GM10266 (cell line): Measurements from ENCODE around the gene APRT.

Source experiments
- DNase-seq: peaks from one replicate; pipeline ENCODE4 v3.0.0; 2012; ENCODE audit errors: extremely low spot score
- TF ChIP-seq, protein P1 (sequence below): IDR thresholded peaks from 2 replicates; pipeline ENCODE4 v1.5.1; 2012; ENCODE audit warnings: mild to moderate bottlenecking, low read depth; ENCODE audit not compliant: control insufficient read depth, insufficient read depth; ENCODE audit errors: missing control alignments

The APRT gene

DNA sequence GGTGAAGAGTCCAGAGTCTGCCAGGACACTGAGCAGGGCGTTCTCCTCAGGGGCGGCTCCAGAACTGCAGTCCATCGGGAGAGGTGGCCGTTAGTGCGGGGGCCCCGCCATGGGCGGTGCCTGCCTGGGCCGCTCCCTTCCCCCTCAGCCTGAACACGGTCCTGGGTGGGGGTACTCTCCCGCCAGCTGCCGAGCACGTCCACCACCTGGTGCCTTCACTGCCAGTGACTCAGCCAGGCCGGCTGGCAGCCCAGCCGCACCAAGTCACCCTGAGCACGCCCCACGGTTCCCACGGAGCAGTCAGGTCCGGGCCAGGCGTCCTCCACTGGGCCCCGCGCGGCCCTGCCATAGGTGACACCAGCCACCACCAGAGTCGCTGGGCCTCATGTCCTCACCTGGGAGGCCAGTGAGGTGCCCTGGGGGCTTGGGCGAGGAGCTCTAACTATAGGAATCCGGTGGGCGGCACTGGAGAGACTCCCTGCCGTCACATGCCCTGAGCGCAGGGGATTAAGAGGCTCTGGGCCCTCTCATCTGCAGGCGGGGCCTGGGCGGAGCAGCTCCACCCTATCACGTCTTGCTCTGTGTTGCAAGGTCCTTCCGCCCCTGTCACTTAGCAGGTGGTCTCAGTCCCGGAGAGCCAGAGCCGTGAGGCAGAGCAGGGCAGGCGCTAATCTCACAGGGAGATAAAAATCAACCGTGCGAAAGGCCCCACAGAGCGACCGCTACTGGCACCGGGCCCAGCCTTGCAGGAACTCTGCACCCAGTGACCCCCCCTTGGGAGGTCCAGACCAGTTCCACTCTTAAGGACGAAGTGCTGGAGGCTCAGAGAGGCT lies 41.1 kb downstream of the APRT start:
- no peak for DNase-seq
- TF ChIP-seq, protein P1, sequence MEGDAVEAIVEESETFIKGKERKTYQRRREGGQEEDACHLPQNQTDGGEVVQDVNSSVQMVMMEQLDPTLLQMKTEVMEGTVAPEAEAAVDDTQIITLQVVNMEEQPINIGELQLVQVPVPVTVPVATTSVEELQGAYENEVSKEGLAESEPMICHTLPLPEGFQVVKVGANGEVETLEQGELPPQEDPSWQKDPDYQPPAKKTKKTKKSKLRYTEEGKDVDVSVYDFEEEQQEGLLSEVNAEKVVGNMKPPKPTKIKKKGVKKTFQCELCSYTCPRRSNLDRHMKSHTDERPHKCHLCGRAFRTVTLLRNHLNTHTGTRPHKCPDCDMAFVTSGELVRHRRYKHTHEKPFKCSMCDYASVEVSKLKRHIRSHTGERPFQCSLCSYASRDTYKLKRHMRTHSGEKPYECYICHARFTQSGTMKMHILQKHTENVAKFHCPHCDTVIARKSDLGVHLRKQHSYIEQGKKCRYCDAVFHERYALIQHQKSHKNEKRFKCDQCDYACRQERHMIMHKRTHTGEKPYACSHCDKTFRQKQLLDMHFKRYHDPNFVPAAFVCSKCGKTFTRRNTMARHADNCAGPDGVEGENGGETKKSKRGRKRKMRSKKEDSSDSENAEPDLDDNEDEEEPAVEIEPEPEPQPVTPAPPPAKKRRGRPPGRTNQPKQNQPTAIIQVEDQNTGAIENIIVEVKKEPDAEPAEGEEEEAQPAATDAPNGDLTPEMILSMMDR: no peak

DNA sequence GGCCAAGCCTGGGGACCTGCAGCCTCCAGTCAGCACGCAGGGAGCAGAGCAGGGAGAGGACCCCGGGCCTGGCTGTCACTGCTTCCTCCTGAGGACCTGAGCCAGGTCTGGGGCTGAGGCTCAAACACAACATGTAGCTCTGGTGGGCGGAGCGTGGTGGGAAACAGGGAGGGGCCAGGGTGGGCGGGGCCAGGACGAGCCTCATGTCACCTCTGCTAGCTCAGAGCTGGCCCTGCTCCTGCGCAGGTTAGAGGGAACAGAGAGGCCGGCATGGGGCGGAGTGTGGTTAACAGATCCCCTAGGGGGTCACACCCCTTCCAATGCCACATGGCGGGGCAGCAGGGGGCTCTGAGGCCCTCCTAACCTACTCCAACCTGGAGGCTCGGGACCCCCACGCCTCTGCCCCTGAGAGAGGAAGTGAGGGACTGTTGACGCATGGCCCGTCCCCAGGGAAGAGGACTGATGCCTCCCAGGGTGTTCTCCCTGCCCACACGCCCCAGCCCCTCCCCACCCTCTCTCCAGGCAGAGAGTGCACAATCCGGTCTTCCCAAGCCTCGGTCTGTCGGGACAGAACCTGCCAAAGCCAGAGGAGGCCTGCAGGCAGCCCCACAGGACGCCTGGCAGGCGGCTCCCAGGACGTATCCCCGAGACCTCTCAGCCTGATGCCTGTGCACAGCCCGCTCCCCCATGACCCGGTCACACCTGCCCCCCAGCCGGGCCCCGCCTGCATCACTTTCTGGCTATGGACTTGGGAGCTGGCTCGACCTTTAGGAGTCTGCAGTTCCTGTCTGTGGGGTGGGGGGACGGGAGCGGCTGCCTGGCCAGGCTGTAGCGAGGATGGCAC lies 41.9 kb downstream of the APRT start:
- TF ChIP-seq, protein P1: no peak
- DNase-seq: peak; percentile 84

GRCh38 chr16:88768071-88768783 lies 43.5 kb downstream of the APRT start:
- TF ChIP-seq, protein P1: no peak
- no peak for DNase-seq

GRCh38 chr16:88767546-88768070 lies 44.1 kb downstream of the APRT start:
- TF ChIP-seq, protein P1: no peak
- no peak for DNase-seq

- DNase-seq: no peak
- TF ChIP-seq, protein P1: no peak
Measured at GRCh38 chr16:88766975-88767374, 44.8 kb downstream of the APRT start.

DNA sequence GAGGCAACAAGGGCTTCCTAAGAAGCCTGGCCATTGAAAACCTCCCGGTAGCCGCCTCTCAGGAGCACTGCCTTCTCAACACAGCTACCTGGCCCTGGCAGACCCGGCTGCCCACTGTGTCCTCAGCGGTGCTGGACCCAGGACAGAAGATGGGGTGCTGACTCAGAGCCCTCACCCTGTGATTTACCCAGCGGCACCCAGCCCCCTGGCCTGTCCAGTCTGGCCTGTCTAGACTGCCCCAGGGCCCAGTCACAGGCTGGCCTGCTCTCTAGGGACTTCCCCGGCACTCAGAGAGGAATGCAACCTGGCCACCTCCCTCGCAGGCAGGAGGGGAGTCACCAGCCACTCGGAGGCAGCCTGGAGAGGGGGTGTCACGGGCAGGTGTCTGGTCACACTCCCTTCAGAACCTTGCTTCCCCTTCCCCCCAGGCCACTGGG lies 46.8 kb downstream of the APRT start:
- DNase-seq: no peak
- TF ChIP-seq, protein P1: no peak
